Renal cortical epithelial cell (primary cell): ENCODE measurements around the gene GPC5. TPM values are rescaled to one million over a fixed set of nuclear protein-coding genes. Genes with fewer than 3 reads are reported as not detected.

ENCODE experiments used
- DNase-seq: peaks from one replicate; pipeline ENCODE4 v3.0.0-alpha.2; 2011; ENCODE audit warnings: low read depth
- total RNA-seq: library from RNA; depleted of rRNA; stranded (reverse); fragments of >200 nt; gene quantifications from 2 replicates; pipeline ENCODE4 v1.2.3, GENCODE V29; 2014

GPC5 gene
- total RNA-seq, 1 donor from 2014 or later: 0.75 TPM

- DNase-seq: peak; percentile 53
These were observed 141.1 kb downstream of the GPC5 start for GRCh38 chr13:91539286-91540157.

DNA sequence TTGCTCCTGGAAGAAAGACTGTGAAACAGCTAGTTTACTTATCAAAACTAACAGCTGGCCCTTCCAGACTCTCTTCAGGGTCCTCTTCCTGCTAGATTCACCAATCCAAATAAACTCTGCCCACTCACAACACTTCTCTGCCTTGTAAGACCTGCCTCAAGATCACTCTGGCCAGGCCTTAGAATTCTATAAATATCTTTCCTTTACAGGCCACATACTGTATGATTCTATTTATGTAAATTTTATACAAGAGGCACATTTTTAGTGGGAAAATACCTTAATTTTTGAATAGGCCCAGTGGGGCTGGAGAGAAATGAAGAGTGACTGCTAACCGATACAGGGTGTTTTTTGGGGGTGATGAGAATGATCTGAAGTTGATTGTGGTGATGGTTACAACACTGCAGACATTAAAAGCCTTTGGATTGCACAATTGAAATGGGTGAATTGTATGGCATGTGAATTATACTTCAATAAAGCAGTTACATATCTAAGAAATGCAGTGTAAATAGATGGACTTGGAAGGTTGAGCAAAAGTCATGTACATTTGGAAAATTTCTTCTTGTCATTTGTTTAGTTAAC is 141.8 kb downstream of the GPC5 start:
- DNase-seq: no peak

- no peak for DNase-seq
These were observed 146.3 kb downstream of the GPC5 start for GRCh38 chr13:91544723-91545122.

DNA sequence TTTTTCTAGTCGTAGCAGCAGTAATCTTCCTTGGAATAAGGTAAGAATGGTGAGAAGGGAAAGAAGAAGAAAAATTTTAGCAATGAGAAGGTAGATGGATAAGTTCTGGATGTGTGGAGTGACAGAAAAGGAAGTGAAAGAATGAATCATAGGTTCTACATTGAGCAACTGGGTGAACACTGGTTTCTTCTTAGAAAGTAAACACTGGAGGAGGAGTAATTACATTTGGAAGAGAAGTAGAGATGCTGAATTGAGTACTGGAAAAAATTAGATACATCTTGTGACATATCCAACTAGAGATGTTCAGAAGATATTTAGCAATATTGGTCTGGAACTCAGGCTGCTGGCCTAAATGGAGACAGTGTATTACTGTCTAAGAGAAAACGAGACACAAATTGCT is 148.5 kb downstream of the GPC5 start:
- DNase-seq: peak; percentile 27

GRCh38 chr13:91553584-91553983 is 155.2 kb downstream of the GPC5 start:
- DNase-seq: no peak

- no peak for DNase-seq
These were observed 155.7 kb downstream of the GPC5 start for GRCh38 chr13:91554101-91554500.

DNA sequence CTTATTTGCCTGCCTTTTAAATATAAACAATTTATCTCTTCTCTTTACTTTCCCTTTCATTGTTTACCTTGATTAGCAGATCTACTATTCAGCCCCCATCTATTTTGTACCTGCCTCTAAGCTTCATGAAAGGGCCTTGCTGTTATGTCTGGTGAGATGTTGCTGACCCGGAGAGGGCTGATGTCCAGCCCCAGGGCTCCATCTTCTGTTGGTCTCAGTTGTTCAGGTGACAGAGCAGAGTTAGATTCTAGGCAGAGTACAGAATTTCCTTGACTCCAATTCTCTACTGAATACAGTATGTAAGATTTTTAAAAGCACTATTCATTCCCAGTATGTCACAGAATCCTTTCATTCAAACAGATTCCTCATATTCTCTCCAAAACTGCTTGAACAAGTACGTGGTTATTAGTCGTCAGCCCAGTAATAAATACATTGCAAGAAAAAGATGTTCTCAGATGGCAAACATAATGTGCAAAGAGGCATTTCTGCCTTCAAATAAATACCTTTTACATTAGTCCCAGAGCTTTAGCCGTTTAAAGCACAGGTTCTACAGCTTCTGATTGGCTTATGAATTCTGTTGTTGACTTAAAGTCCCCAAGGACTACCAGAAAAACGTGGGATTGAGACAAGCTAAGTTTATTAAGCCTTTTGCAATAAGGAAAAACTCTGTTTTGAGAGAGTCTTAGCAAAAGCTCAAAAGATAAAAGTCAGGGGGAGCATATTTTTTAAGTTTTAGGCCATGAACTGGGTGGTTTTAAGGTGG is 159.1 kb downstream of the GPC5 start:
- DNase-seq: no peak

DNA sequence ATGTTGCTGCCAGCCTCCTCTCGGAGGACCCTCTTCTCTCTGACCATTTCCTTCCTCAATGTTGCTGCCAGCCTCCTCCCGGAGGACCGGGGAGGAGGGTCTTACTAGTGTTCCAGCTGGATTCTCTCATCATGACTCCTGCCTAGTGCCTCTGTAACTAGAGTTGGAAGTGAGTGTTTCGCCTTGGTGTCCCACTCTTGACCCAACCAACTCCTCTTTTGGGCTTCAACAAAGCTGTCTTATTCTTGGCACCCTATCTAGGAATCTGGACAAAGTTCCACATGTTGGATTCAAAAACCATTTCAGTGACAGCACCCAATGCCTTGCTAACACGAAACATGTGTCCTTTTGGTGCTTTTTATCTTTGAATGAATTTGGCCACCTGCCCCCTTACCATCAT is 165.4 kb downstream of the GPC5 start:
- DNase-seq: no peak

DNA sequence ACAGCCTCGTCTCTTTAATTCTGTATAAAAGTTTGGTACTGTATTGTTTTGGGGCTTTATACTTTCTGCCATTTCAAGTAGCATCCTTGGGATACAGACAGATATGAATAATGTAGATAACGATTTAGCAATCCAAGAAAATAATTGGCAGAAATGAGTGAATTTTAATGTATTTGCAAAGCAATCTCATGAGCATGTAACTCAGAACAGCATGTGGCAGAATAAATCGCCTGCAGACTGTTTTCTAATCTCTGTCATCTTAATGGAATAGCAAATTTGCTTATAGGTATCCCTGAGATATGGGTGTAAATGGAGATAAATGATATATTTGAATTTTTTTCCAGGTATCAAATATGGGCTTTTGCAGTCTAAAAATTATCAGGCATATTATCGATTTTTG is 166.0 kb downstream of the GPC5 start:
- DNase-seq: no peak

GRCh38 chr13:91565296-91565695 is 166.9 kb downstream of the GPC5 start:
- no peak for DNase-seq

- no peak for DNase-seq
These were observed 169.2 kb downstream of the GPC5 start for GRCh38 chr13:91567485-91568207.

GRCh38 chr13:91571681-91572080 is 173.3 kb downstream of the GPC5 start:
- no peak for DNase-seq

DNA sequence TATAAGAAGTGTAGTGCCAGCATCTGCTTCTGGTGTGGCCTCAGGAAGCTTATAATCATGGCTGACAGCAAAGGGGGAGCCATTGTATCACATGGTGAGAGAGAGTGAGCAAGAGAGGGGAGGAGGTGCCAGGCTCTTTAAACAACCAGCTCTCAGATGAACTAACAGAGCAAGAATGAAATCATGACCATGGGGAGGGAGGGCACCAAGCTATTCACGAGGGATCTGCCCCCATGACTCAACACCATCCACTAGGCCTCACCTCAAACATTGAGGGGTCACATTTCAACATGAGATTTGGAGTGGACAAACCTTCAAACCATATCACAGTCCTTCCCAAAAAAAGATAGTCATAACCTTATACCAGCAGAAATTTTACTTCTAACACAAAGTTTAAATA is 174.0 kb downstream of the GPC5 start:
- no peak for DNase-seq

DNA sequence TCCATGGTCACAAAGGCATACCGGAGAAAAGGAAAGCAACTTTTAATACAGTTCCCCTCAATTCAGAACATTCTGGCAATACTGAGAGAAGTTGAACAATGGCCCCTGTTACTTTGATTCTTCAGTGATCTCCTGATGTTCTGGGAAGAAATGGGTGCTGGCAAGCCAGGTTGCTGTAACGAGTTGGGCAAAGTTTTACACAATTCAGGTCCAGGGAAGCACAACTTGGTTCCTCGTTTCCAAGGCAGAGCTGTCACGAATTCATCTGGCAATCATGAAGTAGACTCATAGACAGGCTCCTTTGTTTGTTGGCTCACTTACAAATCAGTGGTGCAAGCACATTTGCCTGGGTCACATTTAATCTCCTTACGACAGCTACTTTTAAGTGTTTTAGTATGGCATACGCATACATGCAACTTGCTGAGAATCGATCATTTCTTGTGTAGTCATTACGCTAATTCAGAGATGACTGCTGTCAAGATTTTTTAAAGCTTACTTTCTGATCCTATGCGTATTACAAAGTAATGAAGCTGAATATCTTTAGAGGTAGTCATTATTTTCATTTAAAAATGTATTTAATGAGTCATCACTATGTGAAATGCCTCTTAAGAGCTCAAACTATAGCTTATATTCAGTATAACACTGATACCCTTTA is 174.7 kb downstream of the GPC5 start:
- no peak for DNase-seq

- DNase-seq: peak; percentile 11
These were observed 176.3 kb downstream of the GPC5 start for GRCh38 chr13:91574766-91575165.

GRCh38 chr13:91576590-91576989 is 178.2 kb downstream of the GPC5 start:
- no peak for DNase-seq

- DNase-seq: no peak
These were observed 180.9 kb downstream of the GPC5 start for GRCh38 chr13:91579320-91579719.

GRCh38 chr13:91580749-91581148 is 182.3 kb downstream of the GPC5 start:
- DNase-seq: no peak

DNA sequence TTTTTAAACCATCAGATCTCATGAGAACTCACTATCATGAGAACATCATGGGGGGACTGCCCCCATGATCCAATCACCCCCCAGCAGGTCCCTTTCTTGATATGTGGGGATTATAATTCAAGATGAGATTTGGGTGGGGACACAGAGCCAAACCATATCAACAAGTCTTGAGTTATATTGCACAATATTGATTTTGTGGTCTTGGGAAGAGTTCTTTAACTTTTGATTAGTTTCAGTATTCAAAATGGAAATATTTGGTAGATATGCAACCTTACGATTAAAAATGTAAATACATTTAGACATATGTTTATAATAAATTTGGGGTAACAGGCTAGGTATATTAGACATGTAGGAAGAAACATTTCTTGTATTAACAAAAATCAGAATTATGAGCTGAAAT is 188.2 kb downstream of the GPC5 start:
- DNase-seq: no peak

DNA sequence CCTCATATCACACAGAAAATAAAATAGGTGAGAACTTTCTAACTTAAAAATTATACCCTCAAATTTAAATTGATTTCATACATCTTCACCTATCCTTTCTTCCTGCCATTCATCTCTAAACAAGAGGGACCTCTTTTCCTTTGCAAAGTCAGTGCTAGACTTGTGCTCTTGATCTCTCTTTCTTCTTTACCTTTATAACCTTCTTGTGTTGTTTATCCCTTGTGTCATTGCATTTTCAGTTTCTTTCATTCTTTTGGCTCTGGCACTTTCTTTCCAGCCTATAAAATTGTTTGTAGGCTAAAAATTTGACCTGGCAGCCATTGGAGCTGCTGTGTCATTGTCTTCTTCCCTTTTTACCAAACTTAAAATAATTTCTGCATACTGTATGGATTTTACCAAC is 190.1 kb downstream of the GPC5 start:
- no peak for DNase-seq
